ENCODE data around the gene DNAJC13. TPM values are rescaled to one million over a fixed set of nuclear protein-coding genes. Genes with fewer than 3 reads are reported as not detected.
"Not testable (repeated sequence)": the region's sequence is repeated elsewhere in the genome, so short reads cannot be mapped to it uniquely, and the experiment has no call there.

The DNAJC13 gene
- total RNA-seq, 2 experiments from 2014 or later: 39.5 to 41.0 TPM

DNA sequence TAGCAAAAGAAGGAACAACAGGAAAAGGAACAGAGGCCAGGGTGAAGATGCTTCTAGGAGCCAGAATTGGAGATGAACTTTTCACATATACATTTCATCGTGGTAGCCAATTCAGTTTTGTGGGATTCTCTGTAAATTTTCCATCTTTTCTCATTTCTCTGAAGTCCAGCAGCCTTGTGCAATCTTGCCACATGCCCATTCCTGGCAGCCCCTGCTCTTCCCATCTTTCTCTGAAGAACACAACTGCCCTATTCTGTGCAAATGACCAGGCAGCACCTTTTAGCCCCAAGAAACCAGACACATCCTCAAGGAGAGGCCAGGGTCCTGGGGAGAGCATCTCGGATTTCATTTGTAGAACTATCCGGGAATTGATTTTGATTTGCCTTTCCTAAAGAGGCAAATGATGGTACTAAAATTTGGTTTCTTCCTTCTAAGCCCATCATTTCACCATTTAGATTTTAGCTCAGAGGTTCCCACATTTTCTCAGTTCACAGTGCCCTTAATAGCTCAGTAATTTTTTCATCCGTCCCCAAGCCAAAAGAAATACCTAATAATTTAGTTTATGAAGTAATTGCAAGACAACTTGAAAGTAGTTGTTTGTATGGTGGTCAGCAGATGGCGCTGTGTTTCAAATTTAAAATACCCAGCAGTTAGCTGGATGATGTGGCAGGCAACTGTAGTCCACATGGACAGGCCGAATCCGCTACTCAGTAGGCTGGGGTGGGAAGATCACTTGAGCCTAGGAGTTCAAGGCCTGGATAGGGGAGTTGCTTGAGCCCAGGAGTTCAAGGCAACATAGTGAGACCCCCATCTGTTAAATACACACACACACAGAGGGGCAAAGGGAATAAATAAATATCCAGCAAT lies 118.5 kb downstream of the DNAJC13 start:
- CTCF ChIA-PET: interaction anchor here (0.8 to 2.3 kb wide), 7 partner anchors 12 to 138 kb away, joined by 3 to 18 read pairs (median 5); no protein-coding TSS in a partner anchor
- POLR2A ChIA-PET: interaction anchor here (0.5 kb wide), 1 partner anchor 136 kb away, joined by 3 read pairs; no protein-coding TSS in a partner anchor

DNA sequence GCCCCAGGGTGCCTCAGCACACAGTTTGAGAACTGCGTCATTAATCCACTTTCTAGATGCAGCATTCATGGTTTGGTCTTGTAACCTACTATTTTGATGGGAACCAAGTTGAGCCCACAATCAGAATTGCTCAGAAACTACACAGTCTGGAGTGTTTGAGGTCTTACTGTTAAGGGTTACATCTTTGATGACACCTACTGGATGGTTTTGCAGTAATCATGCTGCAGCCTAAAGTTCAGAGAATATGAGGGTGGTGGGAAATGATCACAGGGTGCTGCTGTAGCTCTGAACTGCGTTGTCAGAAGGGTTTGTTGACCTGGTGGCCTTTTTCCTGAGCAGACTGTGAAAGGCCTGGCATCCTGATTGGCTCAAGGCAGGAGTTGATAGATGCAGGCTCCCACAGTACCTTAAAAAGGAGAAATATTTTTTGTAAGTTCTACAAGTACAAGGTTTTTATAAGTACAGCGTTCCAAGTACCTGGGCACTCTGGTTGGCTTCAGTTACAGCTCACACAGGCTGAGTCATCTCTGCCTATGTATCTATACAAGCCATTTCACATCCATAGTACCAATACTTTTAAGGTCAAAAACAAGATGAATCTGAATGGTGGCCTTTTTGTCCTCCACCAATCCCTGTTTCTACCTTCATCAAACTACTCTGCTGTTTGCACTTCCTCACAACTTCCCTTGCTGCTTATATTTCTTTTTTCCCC lies 119.3 kb downstream of the DNAJC13 start:
- CTCF ChIA-PET: interaction anchor here (0.8 to 2.3 kb wide), 6 partner anchors 12 to 138 kb away, joined by 3 to 18 read pairs (median 5); no protein-coding TSS in a partner anchor
- POLR2A ChIA-PET: no interaction called here

DNA sequence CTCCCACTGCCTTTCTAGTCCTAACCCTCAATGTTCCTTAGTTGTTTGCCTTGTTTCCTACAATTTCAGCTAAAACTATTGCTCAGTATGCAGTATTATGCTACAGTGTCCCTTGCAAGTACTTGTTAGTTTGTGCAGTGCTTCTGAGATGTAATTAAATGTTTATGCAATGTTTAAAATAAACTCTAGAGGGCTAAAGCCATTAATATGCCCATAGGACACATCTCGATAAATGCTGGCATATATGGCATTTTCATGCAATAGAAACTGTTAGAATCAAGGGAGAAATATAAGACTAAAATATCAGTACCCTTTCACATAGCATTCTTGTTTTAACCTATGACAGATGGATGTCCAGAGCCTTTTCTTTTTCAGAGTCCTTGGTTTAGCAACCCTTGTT lies 120.0 kb downstream of the DNAJC13 start:
- ChIA-PET POLR2A (no interaction called here), CTCF (interaction anchor here (1.9 kb wide), 1 partner anchor 12 kb away, joined by 18 read pairs; no protein-coding TSS in a partner anchor)

DNA sequence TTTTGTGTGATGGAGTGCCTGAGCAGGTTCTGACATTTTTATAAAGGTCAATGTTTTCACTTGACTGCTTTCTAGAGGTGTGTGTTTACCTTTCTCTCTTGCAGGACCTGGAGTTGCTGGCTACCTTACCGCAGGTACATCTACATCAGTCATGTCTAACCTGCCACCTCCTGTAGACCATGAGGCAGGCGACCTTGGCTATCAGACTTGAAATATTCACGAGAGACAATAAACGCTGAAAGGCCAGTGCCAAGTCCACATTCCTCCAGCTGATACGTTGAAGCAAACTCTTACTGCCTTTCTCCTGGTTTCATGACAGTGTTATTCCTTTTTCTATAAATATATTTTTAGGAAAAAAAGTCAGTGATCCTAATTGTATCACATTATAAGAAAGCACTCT lies 120.8 kb downstream of the DNAJC13 start:
- ChIA-PET POLR2A (no interaction called here), CTCF (interaction anchor here (1.1 to 1.6 kb wide), 2 partner anchors 104 to 107 kb away, joined by 4 to 5 read pairs; no protein-coding TSS in a partner anchor)

DNA sequence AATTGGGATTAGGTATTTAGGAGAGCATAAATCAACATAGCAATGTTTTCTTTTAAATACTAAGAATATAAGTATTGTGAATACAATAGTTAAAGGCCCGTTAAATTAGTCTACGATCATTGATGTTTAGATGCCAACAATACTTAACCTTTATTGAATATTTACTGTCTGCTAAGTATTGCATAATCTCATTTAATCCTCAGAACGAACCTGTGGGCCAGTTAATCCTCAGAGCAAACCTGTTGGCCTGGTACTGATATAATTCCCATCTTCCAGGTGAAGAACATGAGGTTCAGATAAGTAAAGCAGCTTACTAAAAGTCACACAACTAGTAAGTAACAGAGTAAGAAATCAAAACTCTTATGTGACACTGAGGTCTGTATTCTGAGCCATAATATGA lies 122.4 kb downstream of the DNAJC13 start:
- CTCF ChIA-PET: no interaction called here

DNA sequence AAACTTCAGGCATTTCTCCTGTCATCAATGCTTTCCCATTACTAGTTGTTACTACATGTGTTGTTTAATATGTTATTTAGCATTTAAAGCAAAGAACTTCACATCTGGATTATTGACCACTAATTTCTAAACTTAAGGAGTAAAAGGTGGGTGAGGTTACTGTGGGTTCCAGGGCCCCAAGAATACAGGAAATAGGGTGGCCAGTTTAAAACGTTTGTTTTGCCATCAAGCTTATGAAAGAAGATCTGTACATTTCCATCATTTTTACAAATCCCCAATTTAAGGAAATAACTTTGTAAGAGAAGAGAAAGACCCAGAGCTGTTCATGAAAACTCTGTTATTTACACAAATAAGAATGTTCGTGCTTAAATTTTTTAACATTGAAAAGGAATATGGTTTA lies 125.3 kb downstream of the DNAJC13 start:
- POLR2A ChIA-PET: no interaction called here

More for the DNA sequence above, 122.4 kb downstream of the DNAJC13 start:
- POLR2A ChIA-PET: no interaction called here

DNA sequence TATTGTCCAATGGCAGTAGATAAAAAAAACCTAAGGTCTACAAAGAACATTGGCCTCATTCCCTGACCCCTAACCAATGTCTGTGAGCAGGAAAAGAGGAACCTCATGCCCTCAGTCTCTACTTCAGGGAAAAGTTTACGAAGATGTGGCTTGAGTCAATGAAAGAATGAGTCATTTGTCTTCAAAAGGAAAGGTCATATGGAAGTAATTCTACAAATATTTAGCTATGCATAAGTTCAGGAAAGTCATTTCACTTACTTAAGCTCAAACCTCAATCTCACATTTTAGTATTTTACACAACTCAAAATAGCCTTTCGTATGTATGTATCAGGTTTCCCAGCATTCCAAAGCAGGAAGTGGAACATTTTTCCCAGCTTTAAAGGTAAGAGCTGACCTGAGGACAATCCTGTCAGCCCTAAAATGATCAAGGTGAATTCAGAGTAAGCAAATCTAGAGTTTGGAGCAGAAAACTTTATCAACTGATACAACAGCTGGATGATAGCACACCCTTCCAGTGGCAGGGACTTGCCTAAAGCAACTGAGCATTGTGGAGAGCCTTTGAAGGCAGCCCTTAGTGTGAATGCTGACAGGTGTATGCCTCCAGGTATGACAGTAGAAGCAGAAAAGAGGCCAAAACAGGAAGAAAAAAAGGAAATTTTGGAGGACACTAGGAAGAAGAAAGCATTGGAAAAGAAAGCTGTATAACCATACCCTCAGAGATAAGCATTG lies 125.9 kb downstream of the DNAJC13 start:
- ChIA-PET CTCF (no interaction called here), POLR2A (no interaction called here)

More for the DNA sequence above, 125.3 kb downstream of the DNAJC13 start:
- CTCF ChIA-PET: interaction anchor here (0.7 kb wide), 1 partner anchor 100 kb away, joined by 3 read pairs; no protein-coding TSS in a partner anchor

DNA sequence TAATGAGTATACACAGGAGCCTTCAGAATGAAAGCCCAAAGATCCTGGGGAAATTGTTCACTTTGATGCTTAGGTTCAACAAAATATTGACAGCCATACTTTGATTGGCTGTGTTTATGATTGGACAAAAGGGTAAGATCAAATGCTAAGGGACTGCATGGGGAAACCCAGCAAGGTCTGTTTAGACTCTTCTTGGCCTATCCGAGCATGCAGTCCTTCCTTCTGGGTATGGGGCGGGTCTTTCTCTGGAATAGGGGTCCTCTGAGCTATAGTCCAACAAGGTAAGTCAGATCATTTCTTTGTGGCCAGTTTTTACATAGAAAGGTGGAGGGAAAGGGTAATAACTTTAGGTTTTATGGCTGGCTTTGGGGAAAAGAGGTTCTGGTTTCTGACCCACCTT lies 126.8 kb downstream of the DNAJC13 start:
- POLR2A ChIA-PET: no interaction called here

DNA sequence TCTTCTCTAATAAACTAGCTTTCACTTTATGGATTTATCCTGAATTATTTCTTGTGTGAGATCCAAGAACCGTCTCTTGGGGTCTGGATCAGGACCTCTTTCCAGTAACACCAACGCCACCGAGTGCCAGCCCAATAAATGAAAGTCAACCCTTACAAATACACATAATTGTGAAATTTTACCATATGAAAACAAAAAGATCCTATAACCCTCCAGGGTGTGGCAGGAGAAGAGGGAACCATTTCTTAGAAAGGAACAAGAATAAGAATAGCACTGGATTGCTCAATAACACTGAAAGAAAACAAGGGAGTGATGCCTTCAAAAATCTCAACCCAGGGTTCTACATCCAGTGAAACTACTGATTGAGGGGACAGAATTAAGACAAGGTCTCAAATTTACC lies 128.2 kb downstream of the DNAJC13 start:
- ChIA-PET POLR2A (no interaction called here), CTCF (no interaction called here)

More for the DNA sequence above, 126.8 kb downstream of the DNAJC13 start:
- CTCF ChIA-PET: no interaction called here

DNA sequence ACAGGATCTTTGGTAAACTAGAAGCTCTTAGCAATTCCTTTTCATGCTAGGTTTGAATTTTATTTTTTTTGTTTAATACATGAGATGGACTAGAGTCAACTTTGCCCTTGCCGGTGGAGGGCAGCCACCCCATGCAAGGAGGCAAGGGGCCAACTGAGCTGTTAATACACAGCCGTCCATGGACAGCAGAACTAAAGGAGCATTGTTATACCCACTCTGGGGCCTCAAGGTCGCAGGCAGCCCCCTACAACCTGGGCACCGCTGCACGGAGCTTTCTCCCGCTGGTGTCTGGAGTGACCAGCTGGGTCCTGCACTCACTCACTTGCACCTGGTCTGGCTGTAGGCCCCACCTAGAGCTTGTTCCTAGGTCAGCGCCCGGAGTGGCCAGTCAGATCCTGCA lies 131.9 kb downstream of the DNAJC13 start:
- CTCF ChIA-PET: interaction anchor here (0.6 to 4.0 kb wide), 2 partner anchors 13 to 887 kb away, joined by 3 to 18 read pairs; no protein-coding TSS in a partner anchor
- POLR2A ChIA-PET: no interaction called here

DNA sequence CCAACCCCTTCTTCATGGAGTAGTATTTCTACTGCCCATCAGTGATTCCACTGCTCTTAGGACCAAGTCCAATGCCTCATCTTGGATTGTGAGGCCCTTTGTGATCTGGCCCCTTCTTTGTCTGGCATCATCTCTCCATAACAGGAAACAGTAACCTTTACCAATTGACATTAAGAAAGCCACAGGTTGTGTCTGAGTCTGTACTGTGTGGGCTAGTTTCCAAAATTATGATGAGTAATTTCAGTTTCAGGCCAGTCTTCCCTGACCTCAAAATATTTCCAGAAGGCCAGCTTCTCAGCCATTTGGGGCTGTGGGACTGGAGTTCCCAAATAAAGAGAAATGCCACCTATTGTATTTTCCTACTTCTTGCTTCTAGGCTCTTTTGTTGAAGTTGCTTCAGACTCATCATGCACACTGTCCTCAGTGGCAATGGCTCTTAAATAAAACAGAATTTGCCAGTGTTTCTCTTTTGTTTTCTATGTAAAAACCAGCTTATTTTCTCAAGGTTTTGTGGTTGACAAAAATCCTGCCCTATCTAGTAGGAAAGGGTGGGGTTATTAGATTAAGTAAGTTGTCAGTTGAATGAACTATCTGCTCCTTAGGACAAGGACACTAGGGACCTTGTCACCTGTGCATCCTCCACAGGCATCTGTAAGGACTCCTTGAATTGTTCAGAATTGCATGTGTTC lies 132.7 kb downstream of the DNAJC13 start:
- ChIA-PET CTCF (interaction anchor here (4.0 kb wide), 1 partner anchor 14 kb away, joined by 18 read pairs; no protein-coding TSS in a partner anchor), POLR2A (no interaction called here)

DNA sequence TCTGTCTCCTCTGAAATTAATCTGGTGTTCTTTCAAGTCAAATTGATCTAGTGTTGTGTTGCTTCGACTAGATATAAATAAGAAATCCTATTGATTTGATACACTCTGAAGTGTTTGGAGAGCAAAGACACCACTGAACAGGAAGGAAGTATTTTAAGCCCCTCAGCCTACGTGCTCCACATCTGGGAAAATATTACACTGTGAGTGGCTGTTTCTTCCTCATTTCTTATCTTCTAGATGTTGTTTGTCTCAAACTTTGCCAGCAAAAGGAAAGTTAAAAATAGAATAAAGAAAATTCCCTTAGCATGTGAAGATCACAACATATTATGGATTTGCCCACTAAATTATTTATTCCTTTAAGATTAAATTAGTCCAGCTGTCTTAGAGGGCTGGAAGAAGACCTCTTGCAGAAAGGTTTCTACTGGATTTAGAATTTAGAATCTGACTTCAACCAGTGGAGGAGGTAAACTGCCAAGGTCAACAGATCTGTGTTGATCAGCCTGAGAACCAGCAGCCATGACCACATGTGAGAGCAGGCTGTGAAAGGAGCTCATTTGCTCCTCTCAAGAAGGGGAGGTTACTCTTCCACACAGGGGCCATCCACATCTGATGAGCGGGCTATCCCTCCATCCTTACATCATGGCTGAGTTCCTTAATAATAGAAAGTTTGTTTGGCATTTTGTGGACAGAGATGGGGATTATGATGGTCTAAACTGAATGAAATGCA lies 133.4 kb downstream of the DNAJC13 start:
- ChIA-PET CTCF (interaction anchor here (0.9 to 4.0 kb wide), 2 partner anchors 14 to 48 kb away, joined by 3 to 18 read pairs; no protein-coding TSS in a partner anchor), POLR2A (interaction anchor here (1.0 kb wide), 1 partner anchor 18 kb away, joined by 4 read pairs; no protein-coding TSS in a partner anchor)

DNA sequence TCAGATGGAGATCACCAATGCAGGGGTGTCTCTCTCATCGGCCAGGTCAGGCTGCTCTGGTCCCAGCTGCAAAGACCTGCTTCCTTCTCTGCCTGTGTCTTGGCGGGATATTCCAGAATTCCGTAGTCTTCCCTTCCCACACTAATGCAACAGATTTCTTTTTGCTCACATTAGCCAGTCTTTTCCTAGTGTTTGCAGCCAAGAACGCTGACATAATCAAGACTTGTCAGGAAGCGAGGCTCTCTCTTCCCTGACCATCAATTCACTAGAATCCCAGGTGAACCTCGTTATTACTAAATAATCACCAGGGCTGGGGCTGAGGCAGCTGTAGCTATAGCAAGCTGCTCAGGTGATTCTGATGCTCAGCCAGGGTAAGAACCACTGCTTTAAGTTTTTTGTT lies 136.5 kb downstream of the DNAJC13 start:
- CTCF ChIA-PET: no interaction called here
- POLR2A ChIA-PET: no interaction called here

DNA sequence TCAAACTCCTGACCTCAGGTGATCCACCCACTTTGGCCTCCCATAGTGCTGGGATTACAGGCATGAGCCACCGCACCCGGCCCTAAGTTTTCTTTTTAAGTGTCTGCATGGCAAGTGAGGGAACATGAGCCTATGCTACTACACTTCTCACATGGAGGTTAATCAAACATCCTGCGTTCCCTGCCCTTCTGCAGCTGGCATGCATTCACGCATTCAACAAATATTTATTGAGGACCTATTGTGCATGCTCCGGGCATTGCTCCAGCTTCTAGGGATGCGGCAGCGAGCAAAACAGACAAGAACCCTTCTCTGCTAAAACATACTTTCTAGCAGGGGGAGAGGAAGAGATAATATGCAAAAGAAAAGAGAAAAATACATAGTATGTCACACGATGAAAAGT lies 137.1 kb downstream of the DNAJC13 start:
- ChIA-PET POLR2A (no interaction called here), CTCF (no interaction called here)

DNA sequence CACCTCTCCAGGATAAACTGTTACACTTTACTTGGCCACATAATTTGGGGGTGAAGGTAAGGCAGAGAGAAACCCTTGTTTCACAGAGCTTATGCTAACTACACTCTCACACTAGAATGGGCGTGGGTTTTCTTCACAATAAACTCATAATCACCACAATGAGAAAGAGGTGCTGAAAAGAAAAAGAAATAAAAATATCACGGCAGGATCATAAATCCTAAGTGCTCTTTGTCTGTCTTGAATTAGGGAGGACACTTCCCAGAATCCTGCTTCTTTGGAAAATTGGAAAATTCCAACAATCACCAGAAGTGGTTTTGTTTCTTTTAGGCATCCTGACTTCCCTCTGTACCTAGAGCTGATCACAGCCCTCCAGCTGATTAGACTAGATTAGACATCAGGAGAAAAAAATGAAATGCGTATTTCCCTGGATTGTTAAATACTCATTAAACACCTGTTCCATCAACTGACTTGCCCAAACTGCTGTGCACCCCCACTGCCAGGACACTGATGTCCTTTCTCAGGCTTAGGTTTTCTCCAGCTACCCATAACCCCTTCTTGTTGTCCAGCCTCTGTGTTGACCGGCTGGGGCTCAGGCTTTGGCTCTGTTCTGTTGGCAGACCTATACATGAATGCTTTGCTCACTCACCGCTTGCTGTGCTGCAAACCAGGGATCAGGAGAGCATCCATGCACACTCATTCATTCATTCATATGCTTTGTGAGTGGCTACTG lies 138.2 kb downstream of the DNAJC13 start:
- POLR2A ChIA-PET: no interaction called here
- CTCF ChIA-PET: no interaction called here

DNA sequence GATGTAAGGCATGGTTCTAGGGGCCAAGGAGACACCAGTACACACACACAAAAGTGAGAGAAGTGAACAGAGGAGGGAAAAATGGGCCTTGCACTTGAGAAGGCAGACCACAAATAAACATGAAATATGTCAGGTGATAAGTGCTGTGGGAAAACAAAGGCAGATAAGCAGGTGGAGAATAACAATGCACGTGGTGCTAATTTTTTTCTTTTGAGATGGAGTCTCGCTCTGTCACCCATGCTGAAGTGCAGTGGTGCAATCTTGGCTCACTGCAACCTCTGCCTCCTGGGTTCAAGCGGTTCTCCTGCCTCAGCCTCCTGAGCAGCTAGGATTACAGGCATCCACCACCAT lies 138.7 kb downstream of the DNAJC13 start:
- POLR2A ChIA-PET, CTCF ChIA-PET: not testable (repeated sequence)

DNA sequence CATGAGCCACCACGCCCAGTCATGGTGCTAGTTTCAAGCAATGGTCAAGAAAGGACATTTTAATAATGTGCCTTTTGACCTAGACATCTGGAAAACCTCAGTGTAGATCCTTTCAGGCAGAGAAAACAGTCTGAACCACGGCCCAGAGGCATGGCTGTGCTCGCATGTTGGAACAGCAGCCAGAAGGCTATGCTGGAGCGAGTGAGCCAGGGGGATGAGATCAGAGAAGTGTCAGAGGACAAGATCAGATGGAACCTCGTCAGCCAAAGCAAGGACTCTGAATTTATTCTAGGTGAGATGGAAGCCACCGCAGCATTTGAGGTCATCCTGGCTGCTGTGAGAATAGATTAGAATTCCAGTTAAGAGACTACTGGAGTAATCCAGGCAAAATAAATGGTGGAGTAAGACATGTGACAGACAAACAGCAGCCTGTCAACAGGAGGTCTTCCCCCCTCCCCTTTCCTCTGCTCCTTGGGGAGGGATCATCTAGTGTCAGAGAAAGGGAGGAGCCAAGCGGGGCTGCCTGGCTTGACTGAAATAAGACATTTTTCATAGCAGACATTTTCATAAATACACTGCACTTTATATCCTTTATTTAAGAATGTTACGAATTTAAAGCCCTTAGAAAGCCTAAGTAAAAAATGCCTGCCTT lies 139.3 kb downstream of the DNAJC13 start:
- CTCF ChIA-PET: no interaction called here
- POLR2A ChIA-PET: no interaction called here

DNA sequence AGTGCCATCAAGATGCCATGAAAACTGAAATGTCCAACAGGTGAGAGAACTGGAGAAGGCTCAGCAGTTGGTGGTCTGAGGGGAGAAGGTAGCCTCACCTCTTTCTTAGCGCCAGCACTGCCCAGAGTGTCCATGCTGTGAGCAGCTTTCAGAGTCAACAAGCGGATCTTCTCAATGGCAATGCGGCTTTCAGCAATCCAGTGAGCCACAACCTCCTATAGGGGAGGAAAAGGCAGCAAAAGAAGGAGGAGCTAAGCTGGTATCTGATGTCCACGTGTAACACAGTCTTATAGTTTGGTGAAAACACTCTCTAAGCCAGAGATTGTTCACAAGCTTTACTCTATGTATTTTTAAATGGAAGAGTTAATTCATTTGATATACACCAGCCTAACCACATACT lies 143.7 kb downstream of the DNAJC13 start:
- CTCF ChIA-PET: no interaction called here
- POLR2A ChIA-PET: no interaction called here
